Hematopoietic multipotent progenitor cell treated with erythropoietin and hydrocortisone succinate and interleukin-3 and kit ligand, for 15 days (in vitro differentiated cells): Measurements from ENCODE around the gene NDUFAF2.
"Not testable (repeated sequence)": the region's sequence is repeated elsewhere in the genome, so short reads cannot be mapped to it uniquely, and the experiment has no call there.

Experiments used
- DNase-seq: peaks from one replicate; pipeline ENCODE4 v3.0.0-alpha.2; 2015; ENCODE audit warnings: low spot score

NDUFAF2 gene

GRCh38 chr5:61050292-61050691 lies 105.3 kb downstream of the NDUFAF2 start:
- DNase-seq: no peak

GRCh38 chr5:61051267-61051666 lies 106.3 kb downstream of the NDUFAF2 start:
- DNase-seq: no peak

GRCh38 chr5:61052882-61053281 lies 107.9 kb downstream of the NDUFAF2 start:
- DNase-seq: no peak

GRCh38 chr5:61053937-61054336 lies 108.9 kb downstream of the NDUFAF2 start:
- DNase-seq: no peak

GRCh38 chr5:61055434-61056006 lies 110.5 kb downstream of the NDUFAF2 start:
- DNase-seq: peak; percentile 9

- no peak for DNase-seq
These were observed 114.5 kb downstream of the NDUFAF2 start for GRCh38 chr5:61059499-61059898.

GRCh38 chr5:61069150-61069549 lies 124.1 kb downstream of the NDUFAF2 start:
- no peak for DNase-seq

- no peak for DNase-seq
These were observed 126.5 kb downstream of the NDUFAF2 start for GRCh38 chr5:61071526-61071925.

GRCh38 chr5:61076626-61077025 lies 131.6 kb downstream of the NDUFAF2 start:
- no peak for DNase-seq

- no peak for DNase-seq
These were observed 136.7 kb downstream of the NDUFAF2 start for GRCh38 chr5:61081741-61082140.

GRCh38 chr5:61082516-61083280 lies 137.7 kb downstream of the NDUFAF2 start:
- DNase-seq: no peak

GRCh38 chr5:61084658-61085057 lies 139.7 kb downstream of the NDUFAF2 start:
- no peak for DNase-seq

- DNase-seq: no peak
These were observed 140.9 kb downstream of the NDUFAF2 start for GRCh38 chr5:61085885-61086284.

GRCh38 chr5:61087921-61088320 lies 142.9 kb downstream of the NDUFAF2 start:
- DNase-seq: no peak

GRCh38 chr5:61089351-61089750 lies 144.3 kb downstream of the NDUFAF2 start:
- no peak for DNase-seq

GRCh38 chr5:61093046-61093771 lies 148.2 kb downstream of the NDUFAF2 start:
- DNase-seq: not testable (repeated sequence)

- no peak for DNase-seq
These were observed 152.5 kb downstream of the NDUFAF2 start for GRCh38 chr5:61097465-61097864.

GRCh38 chr5:61098251-61098995 lies 153.4 kb downstream of the NDUFAF2 start:
- no peak for DNase-seq

GRCh38 chr5:61100437-61100836 lies 155.4 kb downstream of the NDUFAF2 start:
- DNase-seq: no peak

- DNase-seq: no peak
These were observed 169.4 kb downstream of the NDUFAF2 start for GRCh38 chr5:61114441-61114840.

GRCh38 chr5:61115968-61116367 lies 171.0 kb downstream of the NDUFAF2 start:
- no peak for DNase-seq

- no peak for DNase-seq
These were observed 174.1 kb downstream of the NDUFAF2 start for GRCh38 chr5:61119066-61119465.
